C4-2B (cell line): ENCODE data around the gene EME1.
"Not testable (repeated sequence)": the region's sequence is repeated elsewhere in the genome, so short reads cannot be mapped to it uniquely, and the experiment has no call there.

Source experiments
- H3K27ac ChIP-seq: fragments of 450-650 bp; 2 replicates; pipeline ENCODE4 v1.5.1; 2017
- ZFX ChIP-seq: fragments of 450-650 bp; IDR thresholded peaks from 2 replicates; pipeline ENCODE4 v1.6.1; 2017
- TF ChIP-seq, protein P1 (sequence below): fragments of 450-650 bp; conservative IDR thresholded peaks from 2 replicates; pipeline ENCODE4 v1.5.1; 2017; ENCODE audit warnings: mild to moderate bottlenecking

Gene EME1

GRCh38 chr17:50389534-50389933 is 16.5 kb downstream of the EME1 start:
- no peak for TF ChIP-seq ZFX
- TF ChIP-seq, protein P1, sequence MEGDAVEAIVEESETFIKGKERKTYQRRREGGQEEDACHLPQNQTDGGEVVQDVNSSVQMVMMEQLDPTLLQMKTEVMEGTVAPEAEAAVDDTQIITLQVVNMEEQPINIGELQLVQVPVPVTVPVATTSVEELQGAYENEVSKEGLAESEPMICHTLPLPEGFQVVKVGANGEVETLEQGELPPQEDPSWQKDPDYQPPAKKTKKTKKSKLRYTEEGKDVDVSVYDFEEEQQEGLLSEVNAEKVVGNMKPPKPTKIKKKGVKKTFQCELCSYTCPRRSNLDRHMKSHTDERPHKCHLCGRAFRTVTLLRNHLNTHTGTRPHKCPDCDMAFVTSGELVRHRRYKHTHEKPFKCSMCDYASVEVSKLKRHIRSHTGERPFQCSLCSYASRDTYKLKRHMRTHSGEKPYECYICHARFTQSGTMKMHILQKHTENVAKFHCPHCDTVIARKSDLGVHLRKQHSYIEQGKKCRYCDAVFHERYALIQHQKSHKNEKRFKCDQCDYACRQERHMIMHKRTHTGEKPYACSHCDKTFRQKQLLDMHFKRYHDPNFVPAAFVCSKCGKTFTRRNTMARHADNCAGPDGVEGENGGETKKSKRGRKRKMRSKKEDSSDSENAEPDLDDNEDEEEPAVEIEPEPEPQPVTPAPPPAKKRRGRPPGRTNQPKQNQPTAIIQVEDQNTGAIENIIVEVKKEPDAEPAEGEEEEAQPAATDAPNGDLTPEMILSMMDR: no peak
- no peak overlapping the region for H3K27ac ChIP-seq

DNA sequence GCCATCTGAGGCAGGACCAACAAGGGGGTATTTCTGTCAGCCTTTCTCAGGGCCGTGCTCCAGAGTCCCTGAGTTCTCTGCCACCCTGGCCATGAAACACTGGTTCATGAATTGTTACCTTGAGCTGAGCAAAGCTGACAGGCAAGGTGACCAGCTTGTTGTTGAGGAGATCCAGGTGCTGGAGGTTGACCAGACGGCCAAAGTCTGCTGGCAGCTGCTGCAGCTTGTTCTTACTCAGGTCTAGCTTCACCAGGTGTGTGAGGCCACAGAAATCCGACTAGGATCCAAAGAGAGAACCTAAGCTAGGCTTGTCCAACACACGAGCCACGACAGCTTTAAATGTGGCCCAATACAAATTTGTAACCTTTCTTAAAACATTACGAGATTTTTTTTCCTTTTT is 19.6 kb downstream of the EME1 start:
- TF ChIP-seq, protein P1: no peak
- no peak for TF ChIP-seq ZFX
- no peak overlapping the region for H3K27ac ChIP-seq

GRCh38 chr17:50393700-50394099 is 20.7 kb downstream of the EME1 start:
- no peak overlapping the region for H3K27ac ChIP-seq
- TF ChIP-seq, protein P1: no peak
- no peak for TF ChIP-seq ZFX

GRCh38 chr17:50394711-50395110 is 21.7 kb downstream of the EME1 start:
- H3K27ac ChIP-seq: no peak overlapping the region

DNA sequence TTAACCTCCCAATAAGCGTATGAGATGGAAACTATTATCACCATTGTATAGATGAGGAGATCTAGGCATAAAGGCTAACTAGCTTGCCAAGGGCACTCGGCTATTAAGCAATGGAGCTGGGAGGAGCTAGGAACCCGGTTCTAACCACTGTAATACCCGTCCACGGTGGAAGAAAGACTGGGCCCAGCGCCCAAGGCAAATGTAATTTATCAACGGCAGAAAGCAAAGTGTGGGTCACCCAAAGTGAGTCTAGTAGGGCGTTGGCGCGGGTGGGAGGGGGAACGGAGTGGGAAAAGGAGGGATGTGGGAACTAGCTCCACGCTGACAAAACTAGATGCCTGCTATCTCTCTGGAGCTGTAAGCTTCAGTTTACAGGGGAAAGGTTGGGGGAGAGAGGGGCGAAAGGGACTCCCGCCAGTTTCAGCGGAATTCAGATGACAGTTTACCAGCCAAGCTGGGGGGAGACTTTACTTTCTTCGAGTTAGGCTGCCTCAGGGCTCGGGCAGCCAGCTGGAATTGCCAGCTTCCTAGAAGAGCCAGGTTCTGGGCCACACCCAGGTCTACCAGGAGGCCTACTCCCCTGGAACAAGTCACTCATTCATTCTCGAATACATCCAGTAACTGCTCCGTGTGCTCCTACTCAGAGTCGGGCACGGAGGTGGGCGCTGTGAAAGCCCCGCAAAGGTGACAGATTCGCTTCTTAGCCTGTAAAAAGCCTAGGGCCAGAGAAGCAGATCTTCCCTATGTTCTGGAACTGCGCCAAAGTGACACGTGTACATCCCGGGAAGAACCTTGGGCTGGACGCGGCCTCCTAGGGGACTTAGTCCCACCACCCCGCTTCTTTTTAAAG is 23.5 kb downstream of the EME1 start:
- peak overlapping the region; percentile 91 for H3K27ac ChIP-seq

More at GRCh38 chr17:50394711-50395110, 21.7 kb downstream of the EME1 start:
- no peak for TF ChIP-seq ZFX
- TF ChIP-seq, protein P1: no peak

DNA sequence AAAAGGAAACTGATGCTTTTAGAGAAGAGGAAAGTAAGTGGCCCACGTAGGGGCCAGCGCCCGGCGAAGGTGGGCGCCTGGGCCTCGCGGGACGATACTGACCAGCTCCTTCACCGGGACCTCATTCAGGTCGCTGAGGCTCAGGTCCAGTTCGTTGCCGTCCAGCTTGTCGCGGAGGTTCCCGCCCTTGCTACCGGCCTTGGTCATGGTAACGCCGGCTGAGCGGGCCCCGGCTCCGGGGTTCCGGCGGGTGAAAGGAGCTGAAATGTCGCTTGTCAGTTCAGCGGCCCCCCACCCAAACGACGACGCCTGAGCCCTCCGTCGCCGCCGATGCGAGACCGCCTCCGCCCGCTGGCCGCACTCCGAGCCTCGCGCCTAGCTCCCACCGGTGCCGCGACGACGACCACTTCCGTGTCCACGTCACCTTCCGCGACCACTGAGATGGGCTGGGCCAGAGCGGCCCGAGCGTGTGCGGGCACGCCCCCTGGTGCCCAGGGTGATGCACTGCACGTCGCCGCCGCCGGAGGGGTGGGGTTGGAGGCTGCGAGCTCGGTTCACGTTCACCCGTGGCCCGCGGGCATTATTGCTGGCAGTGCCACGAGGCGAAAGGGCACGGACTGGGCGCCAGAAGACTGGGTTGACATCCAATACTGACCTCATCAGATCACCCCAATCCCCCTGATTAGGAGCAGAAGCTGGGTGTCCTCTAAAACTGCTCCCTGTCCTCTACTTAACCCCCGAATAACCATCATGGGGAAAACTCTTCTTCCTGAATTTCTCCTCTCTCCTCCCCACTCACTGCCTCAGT is 24.3 kb downstream of the EME1 start, which contains the start of gene LRRC59:
Gene LRRC59, minus strand, starts transcription at position 413 of the 808 bp plus-strand sequence. Its CDS starts 206 bp downstream, at position 207.
- H3K27ac ChIP-seq: peak within 1 kb of the TSS; percentile 91
- peak; percentile 69 for TF ChIP-seq ZFX
- TF ChIP-seq, protein P1: peak; percentile 99

More for the DNA sequence above, 23.5 kb downstream of the EME1 start:
- TF ChIP-seq ZFX: peak; percentile 67
- TF ChIP-seq, protein P1: no peak

DNA sequence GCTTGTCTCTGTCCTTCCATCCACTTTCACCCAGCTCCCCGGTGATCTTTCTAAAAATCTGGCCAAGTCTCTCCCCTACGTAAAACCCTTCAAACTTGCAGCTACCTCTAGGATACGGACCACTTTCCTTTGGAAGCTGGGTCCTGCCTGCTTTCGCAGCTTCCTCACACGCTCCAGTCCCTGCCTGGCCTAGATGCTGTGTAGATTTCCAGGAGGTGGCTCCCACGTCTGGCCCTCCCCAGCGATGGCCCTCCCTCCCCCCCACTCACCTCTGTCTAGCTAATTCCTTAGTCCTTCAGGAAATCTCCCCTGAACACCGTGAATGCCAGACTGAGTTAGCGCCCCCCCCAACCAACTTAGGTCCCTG is 24.9 kb downstream of the EME1 start:
- H3K27ac ChIP-seq: peak overlapping the region; percentile 91
- TF ChIP-seq ZFX: no peak
- TF ChIP-seq, protein P1: no peak

GRCh38 chr17:50398672-50399071 is 25.6 kb downstream of the EME1 start:
- not testable (repeated sequence) for H3K27ac ChIP-seq

- not testable (repeated sequence) for H3K27ac ChIP-seq
Observed at GRCh38 chr17:50399591-50399990, 26.6 kb downstream of the EME1 start.

GRCh38 chr17:50405351-50405750 is 32.3 kb downstream of the EME1 start:
- not testable (repeated sequence) for H3K27ac ChIP-seq
